ENCODE data around the gene ANAPC1. TPM values are rescaled to one million over a fixed set of nuclear protein-coding genes. Genes with fewer than 3 reads are reported as not detected.

The ANAPC1 gene
- polyA plus RNA-seq, 1 of the 3 experiments (the other 2 are of a cell fraction) = 16.0 TPM

DNA sequence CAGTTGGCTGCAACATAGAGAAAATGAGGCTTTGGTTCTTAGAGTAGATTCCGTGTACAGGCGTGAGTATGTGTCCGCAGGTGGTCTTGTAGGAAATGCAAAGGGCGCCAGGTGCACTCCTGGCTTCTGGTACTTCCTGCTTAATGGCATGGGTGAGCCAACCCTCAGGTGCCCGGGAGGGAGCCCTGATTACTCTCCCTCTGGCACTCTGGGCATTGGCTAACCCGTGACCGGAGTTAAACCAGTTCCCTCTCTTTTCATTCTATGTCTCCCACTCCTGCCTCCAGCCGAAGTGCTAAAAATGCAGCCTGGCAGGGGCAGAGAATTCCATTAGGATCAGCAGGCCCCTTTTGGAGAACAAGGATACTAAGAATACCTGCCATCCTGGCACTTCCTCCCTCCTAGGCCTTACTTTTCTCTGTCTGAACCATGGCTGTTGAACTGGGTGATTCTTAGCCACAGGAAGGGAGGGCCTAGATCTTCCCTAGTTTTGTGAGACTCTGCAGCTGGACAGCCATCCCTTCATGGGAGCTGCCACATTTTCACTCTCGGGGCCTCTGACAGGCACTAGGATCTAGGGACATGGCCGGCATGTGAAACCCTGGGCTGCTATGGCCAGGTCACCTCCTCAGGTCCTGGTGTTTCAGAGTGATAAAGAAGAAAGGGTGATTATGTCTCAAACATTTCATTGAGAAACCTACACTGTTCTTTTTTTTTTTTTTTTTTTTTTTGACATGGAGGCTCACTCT is 20.9 kb upstream of the ANAPC1 start (continued):
- TF ChIP-seq, protein P1, sequence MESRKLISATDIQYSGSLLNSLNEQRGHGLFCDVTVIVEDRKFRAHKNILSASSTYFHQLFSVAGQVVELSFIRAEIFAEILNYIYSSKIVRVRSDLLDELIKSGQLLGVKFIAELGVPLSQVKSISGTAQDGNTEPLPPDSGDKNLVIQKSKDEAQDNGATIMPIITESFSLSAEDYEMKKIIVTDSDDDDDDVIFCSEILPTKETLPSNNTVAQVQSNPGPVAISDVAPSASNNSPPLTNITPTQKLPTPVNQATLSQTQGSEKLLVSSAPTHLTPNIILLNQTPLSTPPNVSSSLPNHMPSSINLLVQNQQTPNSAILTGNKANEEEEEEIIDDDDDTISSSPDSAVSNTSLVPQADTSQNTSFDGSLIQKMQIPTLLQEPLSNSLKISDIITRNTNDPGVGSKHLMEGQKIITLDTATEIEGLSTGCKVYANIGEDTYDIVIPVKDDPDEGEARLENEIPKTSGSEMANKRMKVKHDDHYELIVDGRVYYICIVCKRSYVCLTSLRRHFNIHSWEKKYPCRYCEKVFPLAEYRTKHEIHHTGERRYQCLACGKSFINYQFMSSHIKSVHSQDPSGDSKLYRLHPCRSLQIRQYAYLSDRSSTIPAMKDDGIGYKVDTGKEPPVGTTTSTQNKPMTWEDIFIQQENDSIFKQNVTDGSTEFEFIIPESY (IDR thresholded peaks at IDR 0.05; ENCODE audit: borderline replicate concordance, low read depth) = no peak
- TF ChIP-seq FOXJ3 (CRISPR knock-in tag; IDR thresholded peaks at IDR 0.05) = no peak
- TF ChIP-seq GABPA (IDR thresholded peaks at IDR 0.05; ENCODE audit: low read depth) = no peak
- TF ChIP-seq MAX (IDR thresholded peaks at IDR 0.05; ENCODE audit: low read depth) = no peak
- no peak for TF ChIP-seq NFIC (IDR thresholded peaks at IDR 0.05; ENCODE audit: borderline replicate concordance)
- no peak for TF ChIP-seq RCOR1 (IDR thresholded peaks at IDR 0.05; ENCODE audit: low read length)
- TF ChIP-seq TEAD4 (IDR thresholded peaks at IDR 0.05; ENCODE audit: borderline replicate concordance, insufficient read depth) = no peak
- TF ChIP-seq CHD2 (IDR thresholded peaks at IDR 0.05; ENCODE audit: low read length, partially characterized antibody) = no peak
- TF ChIP-seq RAD21 (IDR thresholded peaks at IDR 0.05; ENCODE audit: low read length) = no peak
- TF ChIP-seq, protein P2, sequence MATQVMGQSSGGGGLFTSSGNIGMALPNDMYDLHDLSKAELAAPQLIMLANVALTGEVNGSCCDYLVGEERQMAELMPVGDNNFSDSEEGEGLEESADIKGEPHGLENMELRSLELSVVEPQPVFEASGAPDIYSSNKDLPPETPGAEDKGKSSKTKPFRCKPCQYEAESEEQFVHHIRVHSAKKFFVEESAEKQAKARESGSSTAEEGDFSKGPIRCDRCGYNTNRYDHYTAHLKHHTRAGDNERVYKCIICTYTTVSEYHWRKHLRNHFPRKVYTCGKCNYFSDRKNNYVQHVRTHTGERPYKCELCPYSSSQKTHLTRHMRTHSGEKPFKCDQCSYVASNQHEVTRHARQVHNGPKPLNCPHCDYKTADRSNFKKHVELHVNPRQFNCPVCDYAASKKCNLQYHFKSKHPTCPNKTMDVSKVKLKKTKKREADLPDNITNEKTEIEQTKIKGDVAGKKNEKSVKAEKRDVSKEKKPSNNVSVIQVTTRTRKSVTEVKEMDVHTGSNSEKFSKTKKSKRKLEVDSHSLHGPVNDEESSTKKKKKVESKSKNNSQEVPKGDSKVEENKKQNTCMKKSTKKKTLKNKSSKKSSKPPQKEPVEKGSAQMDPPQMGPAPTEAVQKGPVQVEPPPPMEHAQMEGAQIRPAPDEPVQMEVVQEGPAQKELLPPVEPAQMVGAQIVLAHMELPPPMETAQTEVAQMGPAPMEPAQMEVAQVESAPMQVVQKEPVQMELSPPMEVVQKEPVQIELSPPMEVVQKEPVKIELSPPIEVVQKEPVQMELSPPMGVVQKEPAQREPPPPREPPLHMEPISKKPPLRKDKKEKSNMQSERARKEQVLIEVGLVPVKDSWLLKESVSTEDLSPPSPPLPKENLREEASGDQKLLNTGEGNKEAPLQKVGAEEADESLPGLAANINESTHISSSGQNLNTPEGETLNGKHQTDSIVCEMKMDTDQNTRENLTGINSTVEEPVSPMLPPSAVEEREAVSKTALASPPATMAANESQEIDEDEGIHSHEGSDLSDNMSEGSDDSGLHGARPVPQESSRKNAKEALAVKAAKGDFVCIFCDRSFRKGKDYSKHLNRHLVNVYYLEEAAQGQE (IDR thresholded peaks at IDR 0.05; ENCODE audit: low read depth, low read length) = no peak

DNA sequence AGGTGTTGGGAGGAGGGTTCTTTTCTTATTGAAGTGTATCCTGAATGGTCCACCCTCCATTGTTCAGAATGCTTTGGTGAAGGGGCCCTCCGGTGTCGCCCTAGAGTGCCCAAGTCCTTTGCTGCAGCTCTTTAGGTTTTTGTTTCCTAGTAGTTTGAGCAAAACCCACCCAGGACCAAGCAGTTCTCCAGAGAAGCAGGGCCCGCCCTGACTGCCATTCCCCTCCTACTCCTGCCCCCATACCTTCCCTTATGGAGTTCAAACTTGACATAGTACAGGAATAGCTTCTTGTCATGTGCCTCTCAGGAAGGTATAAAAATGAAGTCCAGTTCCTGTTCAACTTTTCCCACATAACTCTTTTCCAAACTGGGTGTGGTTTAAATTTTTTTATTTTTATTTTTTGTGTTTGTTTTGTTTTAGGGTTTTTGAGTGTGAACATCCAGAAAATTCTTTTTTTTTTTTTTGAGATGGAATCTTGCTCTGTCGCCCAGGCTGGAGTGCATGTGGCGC is 20.0 kb upstream of the ANAPC1 start:
- WGBS (ENCODE audit: low lambda C conversion rate) = 88% methylated on average over 5 of the region's 5 CpGs
- no peaks in the 10 kb centered on the region; the same call in 1 of the 2 replicates for H3K27me3 ChIP-seq (ENCODE audit: insufficient read depth)
- TF ChIP-seq, protein P2 (IDR thresholded peaks at IDR 0.05; ENCODE audit: low read depth, low read length) = no peak
- no peak for TF ChIP-seq GABPA (IDR thresholded peaks at IDR 0.05; ENCODE audit: low read depth)
- no peak for TF ChIP-seq FOXM1 (IDR thresholded peaks at IDR 0.05; ENCODE audit: low read depth)
- no peak for TF ChIP-seq RFX5 (IDR thresholded peaks at IDR 0.05; ENCODE audit: low read length)
- TF ChIP-seq ELF1 (IDR thresholded peaks at IDR 0.05) = no peak
- TF ChIP-seq TCF12 (IDR thresholded peaks at IDR 0.05) = no peak
- no peak for TF ChIP-seq EZH2phosphoT487 (IDR thresholded peaks at IDR 0.05; ENCODE audit: borderline replicate concordance, low read depth)
- TF ChIP-seq PBX3 (IDR thresholded peaks at IDR 0.05) = no peak
- TF ChIP-seq YY1 (IDR thresholded peaks at IDR 0.05; ENCODE audit: low read depth) = no peak
- no peak for TF ChIP-seq FOXJ3 (CRISPR knock-in tag; IDR thresholded peaks at IDR 0.05)
- no peak for TF ChIP-seq EP300 (IDR thresholded peaks at IDR 0.05; ENCODE audit: borderline replicate concordance in 1 of 2, low read depth in 1 of 2, low read length in 1 of 2)
- TF ChIP-seq FOSL2 (IDR thresholded peaks at IDR 0.05; ENCODE audit: borderline replicate concordance, low read depth) = no peak
- no peak for TF ChIP-seq SIN3A (IDR thresholded peaks at IDR 0.05; ENCODE audit: borderline replicate concordance, low read depth, low read length)

More for the DNA sequence above, 20.0 kb upstream of the ANAPC1 start:
- CTCF ChIA-PET = interaction anchor here (1.2 to 5.4 kb wide), 3 partner anchors 16 to 147 kb away, joined by 4 to 72 read pairs (median 5); partner anchors contain the start of gene TMEM87B
- no peaks in the 10 kb centered on the region for H3K9me3 ChIP-seq
- H3K4me1 ChIP-seq (ENCODE audit: control insufficient read depth in 1 of 2, insufficient read depth in 2 of 2, low read depth in 1 of 2, low read length in 1 of 2) = peaks cover 6 to 19% of the 10 kb centered on the region in 2 experiments; a peak in 2 of 4 replicates
- H3K4me2 ChIP-seq = no peak overlapping the region
- no peak for DNase-seq
- no peaks in the 10 kb centered on the region for H3K79me2 ChIP-seq (ENCODE audit: insufficient read depth)
- no peak overlapping the region for H3K27ac ChIP-seq (ENCODE audit: low read depth in 2 of 2, low read length in 1 of 2)
- H3K36me3 ChIP-seq (replicated peaks in 1 of 2; ENCODE audit: control insufficient read depth in 1 of 2, insufficient read depth in 2 of 2, low read length in 1 of 2) = no peaks in the 10 kb centered on the region
- no peaks in the 10 kb centered on the region for H4K20me1 ChIP-seq (ENCODE audit: insufficient read depth)
- no peaks in the 10 kb centered on the region for H3K9me2 ChIP-seq
- no peak overlapping the region for H3K9ac ChIP-seq
- POLR2A ChIA-PET = no interaction called here
- no peak overlapping the region for H2AFZ ChIP-seq (ENCODE audit: low read depth)
- no peak overlapping the region for H3K4me3 ChIP-seq (ENCODE audit: low read depth in 2 of 2, low read length in 1 of 2)
- peaks cover 8% of the 10 kb centered on the region for H3F3A ChIP-seq (replicated peaks; ENCODE audit: insufficient read depth)

All from SK-N-SH (cell line).